Measurements from ENCODE around the gene KCNA1.

DNA sequence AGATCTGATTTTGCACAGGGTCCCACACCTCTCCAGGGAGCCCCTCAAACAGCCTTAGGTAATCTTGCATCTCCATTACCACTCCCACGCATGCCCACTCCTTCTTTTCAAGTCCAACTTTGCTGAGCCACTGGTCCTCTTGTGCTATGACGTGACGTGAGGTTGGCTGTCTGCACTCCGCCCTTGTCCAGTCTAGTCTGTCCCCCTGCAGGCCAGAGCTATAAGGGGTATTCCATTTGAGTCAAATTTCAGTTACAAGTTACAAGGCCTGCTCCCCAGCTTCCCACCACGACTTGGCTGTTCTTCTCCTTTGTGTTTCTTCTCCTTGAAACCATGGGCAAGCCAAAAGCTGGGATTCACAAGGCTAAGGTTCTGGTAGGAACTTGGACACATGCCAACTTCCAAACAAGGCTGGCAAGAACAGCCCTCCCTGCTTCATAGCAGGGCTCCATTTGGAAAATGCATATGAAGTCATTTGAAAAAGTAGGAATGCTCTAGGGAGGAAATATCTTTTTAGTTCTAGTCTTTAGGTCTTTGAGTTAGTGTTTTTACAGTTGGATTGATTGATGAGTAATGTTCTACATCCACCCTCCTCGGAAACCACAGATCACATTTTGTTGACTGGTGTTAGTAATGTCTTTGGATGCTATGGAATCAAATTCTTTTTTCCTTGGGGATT lies 49.1 kb downstream of the KCNA1 start:
- TF ChIP-seq, protein P1, sequence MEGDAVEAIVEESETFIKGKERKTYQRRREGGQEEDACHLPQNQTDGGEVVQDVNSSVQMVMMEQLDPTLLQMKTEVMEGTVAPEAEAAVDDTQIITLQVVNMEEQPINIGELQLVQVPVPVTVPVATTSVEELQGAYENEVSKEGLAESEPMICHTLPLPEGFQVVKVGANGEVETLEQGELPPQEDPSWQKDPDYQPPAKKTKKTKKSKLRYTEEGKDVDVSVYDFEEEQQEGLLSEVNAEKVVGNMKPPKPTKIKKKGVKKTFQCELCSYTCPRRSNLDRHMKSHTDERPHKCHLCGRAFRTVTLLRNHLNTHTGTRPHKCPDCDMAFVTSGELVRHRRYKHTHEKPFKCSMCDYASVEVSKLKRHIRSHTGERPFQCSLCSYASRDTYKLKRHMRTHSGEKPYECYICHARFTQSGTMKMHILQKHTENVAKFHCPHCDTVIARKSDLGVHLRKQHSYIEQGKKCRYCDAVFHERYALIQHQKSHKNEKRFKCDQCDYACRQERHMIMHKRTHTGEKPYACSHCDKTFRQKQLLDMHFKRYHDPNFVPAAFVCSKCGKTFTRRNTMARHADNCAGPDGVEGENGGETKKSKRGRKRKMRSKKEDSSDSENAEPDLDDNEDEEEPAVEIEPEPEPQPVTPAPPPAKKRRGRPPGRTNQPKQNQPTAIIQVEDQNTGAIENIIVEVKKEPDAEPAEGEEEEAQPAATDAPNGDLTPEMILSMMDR (IDR thresholded peaks at IDR 0.05), result no peak
- TF ChIP-seq ZFX (IDR thresholded peaks at IDR 0.05; ENCODE audit: borderline replicate concordance), result no peak
